Spleen (tissue), 11 donors: Measurements from ENCODE around the gene RNF126. TPM values are rescaled to one million over a fixed set of nuclear protein-coding genes. Genes with fewer than 3 reads are reported as not detected.

ENCODE experiments used
- DNase-seq: peaks from one replicate; pipeline ENCODE4 v3.0.0-alpha.2; 2020
- H3K27ac ChIP-seq, 8 donors: fragments of 200-600 bp; sonication (generic) in 7 of 8; 1 replicate in 4 of 8; 2 replicates in 4 of 8; pipeline versions ENCODE4 v1.5.0 to v1.8.0; 2016 to 2021; ENCODE audit warnings: inconsistent platforms in 4 of 8, mild to moderate bottlenecking in 4 of 8, moderate library complexity in 1 of 8
- H3K27me3 ChIP-seq, 7 donors: fragments of 200-600 bp; sonication (generic) in 6 of 7; replicated peaks in 1 of 7; 1 replicate in 4 of 7; 2 replicates in 3 of 7; pipeline versions ENCODE4 v1.5.0 to v1.8.0; 2016 to 2021; ENCODE audit warnings: inconsistent platforms in 3 of 7, mild to moderate bottlenecking in 1 of 7
- H3K36me3 ChIP-seq, 6 donors: fragments of 200-600 bp; sonication (generic) in 5 of 6; 1 replicate in 4 of 6; 2 replicates in 2 of 6; pipeline versions ENCODE4 v1.5.0 to v1.8.0; 2016 to 2021; ENCODE audit warnings: inconsistent platforms in 2 of 6
- H3K4me1 ChIP-seq, 6 donors: fragments of 200-600 bp; sonication (generic) in 5 of 6; 1 replicate in 3 of 6; 2 replicates in 3 of 6; pipeline versions ENCODE4 v1.5.0 to v1.8.0; 2016 to 2021; ENCODE audit warnings: inconsistent platforms in 3 of 6
- H3K4me3 ChIP-seq, 8 donors: fragments of 200-600 bp; sonication (generic) in 7 of 8; 1 replicate in 4 of 8; 2 replicates in 4 of 8; pipeline versions ENCODE4 v1.5.0 to v1.8.0; 2016 to 2021; ENCODE audit warnings: inconsistent platforms in 4 of 8, mild to moderate bottlenecking in 4 of 8, moderate library complexity in 2 of 8
- H3K9me3 ChIP-seq, 8 donors: fragments of 200-600 bp; sonication (generic) in 7 of 8; 1 replicate in 4 of 8; 2 replicates in 4 of 8; pipeline versions ENCODE4 v1.5.0 to v1.8.0; 2016 to 2021; ENCODE audit warnings: inconsistent platforms in 4 of 8
- POLR2A ChIP-seq, 3 donors: fragments of 450-650 bp; IDR thresholded peaks; one replicate each; pipeline ENCODE4 v1.5.1; 2017; ENCODE audit warnings: antibody characterized with exemption in 3 of 3, mild to moderate bottlenecking in 1 of 3
- POLR2AphosphoS5 ChIP-seq, 3 donors: sonication (generic); formaldehyde crosslinking; IDR thresholded peaks; one replicate each; pipeline ENCODE4 v1.5.1; 2017; ENCODE audit warnings: antibody characterized with exemption in 3 of 3
- WGBS, 5 donors: extraction: QIAGEN DNeasy Blood & Tissue Kit in 3 of 5; methylation state at CpG; one replicate each; pipeline versions ENCODE4 v1.1.5 to v1.1.7; 2013 to 2018; 5-methylcytosine and 5-hydroxymethylcytosine counted together
- intact Hi-C: fragments of 100-400 bp; cut with DNase I; formaldehyde crosslinking; loops from one replicate; pipeline ENCODE4 v1.15.0; 2023; ENCODE audit warnings: low total_unique reads
- polyA plus RNA-seq, 3 donors: library from polyadenylated mRNA; stranded (reverse); fragments of 200-250 nt; gene quantifications; one replicate each; pipeline ENCODE4 v1.2.1, GENCODE V29; 2013
- total RNA-seq, 7 donors: library from RNA; depleted of rRNA in 3 of 7; stranded (reverse); fragments of >200 nt in 3 of 7; fragmentation: NEBNext Ultra II Directional in 4 of 7; extraction: Animal tissue kit (Norgen Biotek cat#: 25700) in 4 of 7; gene quantifications; one replicate each; pipeline versions ENCODE4 v1.1.0 to v1.2.1, GENCODE V29; 2016 to 2021
- TF ChIP-seq, protein P1 (sequence below), 11 experiments: fragments of 200-600 bp in 7 of 11; fragments of 450-650 bp in 4 of 11; sonication (generic) in 4 of 11; IDR thresholded peaks in 8 of 11; conservative IDR thresholded peaks in 3 of 11; 1 replicate in 7 of 11; 2 replicates in 4 of 11; pipeline versions ENCODE4 v1.4.0 to v1.8.0; 2016 to 2021; ENCODE audit warnings: antibody characterized with exemption in 11 of 11, inconsistent platforms in 4 of 11, mild to moderate bottlenecking in 1 of 11
- donor health status: healthy with polysubstance abuse.
- donor health status: DM: no; HTN: no; CAD: no; lungs with moderate emphysema.
- donor health status: DM: no; HTN: no; CAD: no.
- donor health status: Bipolar disorder and iron deficiency.
- donor health status: healthy.
- donor health status: DM: no; HTN: no; CAD: no.
- donor health status: DM: yes; HTN: yes; CAD: no.

Gene RNF126
- total and polyA plus RNA-seq, 10 donors: 38.1 to 95.1 (median 54.8) TPM

DNA sequence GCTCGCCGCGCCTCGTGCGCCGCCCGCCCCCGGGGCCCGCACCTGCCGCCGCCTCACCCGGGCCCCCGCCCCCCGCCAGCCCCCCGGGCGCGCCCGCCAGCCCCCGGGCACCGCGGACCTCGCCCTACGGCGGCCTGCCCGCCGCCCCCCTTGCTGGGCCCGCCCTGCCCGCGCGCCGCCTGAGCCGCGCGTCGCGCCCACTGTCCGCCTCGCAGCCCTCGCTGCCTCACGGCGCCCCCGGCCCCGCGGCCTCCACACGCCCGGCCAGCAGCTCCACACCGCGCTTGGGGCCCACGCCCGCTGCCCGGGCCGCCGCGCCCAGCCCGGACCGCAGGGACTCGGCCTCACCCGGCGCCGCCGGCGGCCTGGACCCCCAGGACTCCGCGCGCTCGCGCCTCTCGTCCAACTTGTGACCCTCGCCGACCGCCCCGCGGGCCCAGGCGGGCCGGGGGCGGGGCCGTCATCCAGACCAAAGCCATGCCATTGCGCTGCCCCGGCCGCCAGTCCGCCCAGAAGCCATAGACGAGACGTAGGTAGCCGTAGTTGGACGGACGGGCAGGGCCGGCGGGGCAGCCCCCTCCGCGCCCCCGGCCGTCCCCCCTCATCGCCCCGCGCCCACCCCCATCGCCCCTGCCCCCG lies 46.8 kb downstream of the RNF126 start:
- no peaks in the 10 kb centered on the region for H3K9me3 ChIP-seq
- peaks cover 0 to 21% (median 0%) of the 10 kb centered on the region in 7 donors for H3K27me3 ChIP-seq
- no peak overlapping the region for H3K27ac ChIP-seq
- H3K36me3 ChIP-seq: peaks cover 0 to 46% (median 40%) of the 10 kb centered on the region in 6 donors
- DNase-seq: no peak
- no peak for TF ChIP-seq POLR2A (IDR thresholded peaks at IDR 0.05)
- no peak for TF ChIP-seq POLR2AphosphoS5 (IDR thresholded peaks at IDR 0.05)
- TF ChIP-seq, protein P1, sequence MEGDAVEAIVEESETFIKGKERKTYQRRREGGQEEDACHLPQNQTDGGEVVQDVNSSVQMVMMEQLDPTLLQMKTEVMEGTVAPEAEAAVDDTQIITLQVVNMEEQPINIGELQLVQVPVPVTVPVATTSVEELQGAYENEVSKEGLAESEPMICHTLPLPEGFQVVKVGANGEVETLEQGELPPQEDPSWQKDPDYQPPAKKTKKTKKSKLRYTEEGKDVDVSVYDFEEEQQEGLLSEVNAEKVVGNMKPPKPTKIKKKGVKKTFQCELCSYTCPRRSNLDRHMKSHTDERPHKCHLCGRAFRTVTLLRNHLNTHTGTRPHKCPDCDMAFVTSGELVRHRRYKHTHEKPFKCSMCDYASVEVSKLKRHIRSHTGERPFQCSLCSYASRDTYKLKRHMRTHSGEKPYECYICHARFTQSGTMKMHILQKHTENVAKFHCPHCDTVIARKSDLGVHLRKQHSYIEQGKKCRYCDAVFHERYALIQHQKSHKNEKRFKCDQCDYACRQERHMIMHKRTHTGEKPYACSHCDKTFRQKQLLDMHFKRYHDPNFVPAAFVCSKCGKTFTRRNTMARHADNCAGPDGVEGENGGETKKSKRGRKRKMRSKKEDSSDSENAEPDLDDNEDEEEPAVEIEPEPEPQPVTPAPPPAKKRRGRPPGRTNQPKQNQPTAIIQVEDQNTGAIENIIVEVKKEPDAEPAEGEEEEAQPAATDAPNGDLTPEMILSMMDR (IDR thresholded peaks at IDR 0.05 in 8 of 11, conservative IDR thresholded peaks at IDR 0.05 in 3 of 11): no peak
- intact Hi-C loops: no loop called here
- H3K4me1 ChIP-seq: peaks cover 4 to 22% (median 10%) of the 10 kb centered on the region in 6 donors
- peak overlapping the region in 1 of 8 donors; percentile 34 for H3K4me3 ChIP-seq
- 24 to 57% (median 26%) methylated on average over 7 to 93 of the region's 97 CpGs for WGBS, 5 donors

- no peaks in the 10 kb centered on the region for H3K9me3 ChIP-seq
- H3K4me3 ChIP-seq: peak overlapping the region in 1 of 8 donors; percentile 34
- no peak overlapping the region for H3K27ac ChIP-seq
- peaks cover 9 to 28% (median 16%) of the 10 kb centered on the region in 6 donors for H3K4me1 ChIP-seq
- intact Hi-C loops: no loop called here
- peaks cover 0 to 24% (median 0%) of the 10 kb centered on the region in 7 donors for H3K27me3 ChIP-seq
- DNase-seq: no peak
- TF ChIP-seq, protein P1 (IDR thresholded peaks at IDR 0.05 in 8 of 11, conservative IDR thresholded peaks at IDR 0.05 in 3 of 11): peak in 2 of 11 experiments; percentile 10 to 16
- TF ChIP-seq POLR2AphosphoS5 (IDR thresholded peaks at IDR 0.05) (peak in 1 of 3 donors; percentile 52), POLR2A (IDR thresholded peaks at IDR 0.05) (no peak)
- 23 to 62% (median 39%) methylated on average over 11 to 33 of the region's 33 CpGs for WGBS, 5 donors
- peaks cover 0 to 41% (median 36%) of the 10 kb centered on the region in 6 donors for H3K36me3 ChIP-seq
These were observed 47.4 kb downstream of the RNF126 start for GRCh38 chr19:615619-616018.

GRCh38 chr19:613732-614567 lies 49.1 kb downstream of the RNF126 start:
- Histone ChIP-seq H3K36me3 (peaks cover 0 to 24% (median 21%) of the 10 kb centered on the region in 6 donors), H3K27ac (no peak overlapping the region), H3K4me3 (no peak overlapping the region), H3K27me3 (peaks cover 0 to 27% (median 0%) of the 10 kb centered on the region in 7 donors), H3K4me1 (peaks cover 22 to 44% (median 33%) of the 10 kb centered on the region in 6 donors), H3K9me3 (no peaks in the 10 kb centered on the region)
- no peak for DNase-seq
- 71 to 85% (median 80%) methylated on average over 22 to 54 of the region's 54 CpGs for WGBS, 5 donors
- TF ChIP-seq POLR2A (IDR thresholded peaks at IDR 0.05) (no peak), POLR2AphosphoS5 (IDR thresholded peaks at IDR 0.05) (no peak)
- TF ChIP-seq, protein P1 (IDR thresholded peaks at IDR 0.05 in 8 of 11, conservative IDR thresholded peaks at IDR 0.05 in 3 of 11): no peak
- intact Hi-C loops: no loop called here

DNA sequence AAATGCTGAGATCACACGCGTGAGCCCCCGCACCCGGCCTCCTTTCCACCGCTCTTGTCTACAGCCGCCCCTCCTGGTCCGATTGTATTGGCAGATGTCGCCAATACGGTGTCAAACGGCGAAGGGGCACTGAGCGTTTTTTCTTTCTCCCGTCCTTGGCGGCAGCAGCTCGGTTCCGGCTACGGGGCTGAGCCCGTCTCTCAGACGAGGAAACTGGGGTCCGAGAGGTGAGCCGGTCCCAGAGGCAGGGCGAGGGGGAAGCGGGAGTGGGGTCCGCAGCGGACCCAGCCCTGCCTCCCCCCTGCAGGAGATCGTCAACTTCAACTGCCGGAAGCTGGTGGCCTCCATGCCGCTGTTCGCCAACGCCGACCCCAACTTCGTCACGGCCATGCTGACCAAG lies 50.1 kb downstream of the RNF126 start:
- WGBS, 5 donors: 68 to 92% (median 88%) methylated on average over 26 to 33 of the region's 33 CpGs
- H3K9me3 ChIP-seq: no peaks in the 10 kb centered on the region
- TF ChIP-seq POLR2AphosphoS5 (IDR thresholded peaks at IDR 0.05): no peak
- no peak for TF ChIP-seq POLR2A (IDR thresholded peaks at IDR 0.05)
- TF ChIP-seq, protein P1 (IDR thresholded peaks at IDR 0.05 in 8 of 11, conservative IDR thresholded peaks at IDR 0.05 in 3 of 11): no peak
- H3K27me3 ChIP-seq: peaks cover 0 to 27% (median 0%) of the 10 kb centered on the region in 7 donors
- peaks cover 22 to 51% (median 39%) of the 10 kb centered on the region in 6 donors for H3K4me1 ChIP-seq
- H3K27ac ChIP-seq: no peak overlapping the region
- DNase-seq: no peak
- intact Hi-C loops: no loop called here
- peaks cover 0 to 14% (median 11%) of the 10 kb centered on the region in 6 donors for H3K36me3 ChIP-seq
- H3K4me3 ChIP-seq: no peak overlapping the region
